Activated T-helper 1 cell treated with anti-CD3 and anti-CD28 coated beads, Interleukin-12 subunit alpha, Interleukin-12 subunit beta, Interleukin-2, Interleukin-4 antibody, amounts not matched to agents 30 ng/mL and 10 ng/mL and 1 ng/mL, durations not matched to agents 14 hours and 24 hours and 36 hours (primary cell): Measurements from ENCODE around the gene ZNF562. TPM values are rescaled to one million over a fixed set of nuclear protein-coding genes. Genes with fewer than 3 reads are reported as not detected.

Experiments
- DNase-seq: peaks from one replicate; pipeline ENCODE4 v3.0.0; 2021; ENCODE audit warnings: low spot score
- H3K27ac Mint-ChIP-seq: one replicate; pipeline ENCODE4 v1.8.0; 2021; ENCODE audit warnings: mild to moderate bottlenecking, mixed read lengths
- H3K27me3 Mint-ChIP-seq: one replicate; pipeline ENCODE4 v1.8.0; 2022; ENCODE audit warnings: mild to moderate bottlenecking, moderate library complexity, mixed read lengths; ENCODE audit not compliant: insufficient read depth
- H3K36me3 Mint-ChIP-seq: one replicate; pipeline ENCODE4 v1.8.0; 2021; ENCODE audit warnings: low read depth, mixed read lengths
- H3K4me1 Mint-ChIP-seq: one replicate; pipeline ENCODE4 v1.8.0; 2021; ENCODE audit warnings: low read depth, mixed read lengths
- H3K4me3 Mint-ChIP-seq: one replicate; pipeline ENCODE4 v1.8.0; 2021; ENCODE audit warnings: mild to moderate bottlenecking, moderate library complexity, mixed read lengths
- H3K9me3 Mint-ChIP-seq: one replicate; pipeline ENCODE4 v1.8.0; 2021; ENCODE audit warnings: mixed read lengths
- intact Hi-C: fragments of 100-400 bp; cut with micrococcal nuclease; formaldehyde crosslinking; loops from one replicate; pipeline ENCODE4 v1.15.1; 2024
- total RNA-seq: library from RNA; stranded (reverse); gene quantifications from 2 replicates; pipeline ENCODE4 v1.2.3, GENCODE V29; 2022

Gene ZNF562
- total RNA-seq, 1 donor from 2014 or later = 13.8 TPM

DNA sequence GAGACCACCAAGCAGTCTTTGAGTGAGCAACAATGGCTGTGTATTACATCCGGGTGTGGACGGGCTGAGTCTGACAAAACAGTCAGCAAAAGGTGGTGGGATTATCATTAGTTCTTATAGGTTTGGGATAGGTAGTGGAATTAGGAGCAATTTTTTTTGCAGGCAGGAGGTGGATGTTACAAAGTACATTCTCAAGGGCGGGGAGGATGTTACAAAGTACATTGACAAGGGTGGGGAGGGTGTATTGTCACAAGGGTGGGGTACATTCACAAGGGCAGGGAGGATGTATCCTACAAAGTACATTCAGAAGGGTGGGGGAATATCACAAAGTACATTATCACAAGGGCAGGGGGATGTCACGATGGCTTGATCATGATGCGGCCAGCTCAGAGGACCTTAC lies 38.9 kb downstream of the ZNF562 start:
- H3K27ac Mint-ChIP-seq = no peak overlapping the region
- intact Hi-C loops = no loop called here
- H3K9me3 Mint-ChIP-seq = peaks cover 9% of the 10 kb centered on the region
- H3K27me3 Mint-ChIP-seq = no peaks in the 10 kb centered on the region
- H3K4me1 Mint-ChIP-seq = no peaks in the 10 kb centered on the region
- no peak overlapping the region for H3K4me3 Mint-ChIP-seq
- DNase-seq = no peak
- peaks cover 21% of the 10 kb centered on the region for H3K36me3 Mint-ChIP-seq

DNA sequence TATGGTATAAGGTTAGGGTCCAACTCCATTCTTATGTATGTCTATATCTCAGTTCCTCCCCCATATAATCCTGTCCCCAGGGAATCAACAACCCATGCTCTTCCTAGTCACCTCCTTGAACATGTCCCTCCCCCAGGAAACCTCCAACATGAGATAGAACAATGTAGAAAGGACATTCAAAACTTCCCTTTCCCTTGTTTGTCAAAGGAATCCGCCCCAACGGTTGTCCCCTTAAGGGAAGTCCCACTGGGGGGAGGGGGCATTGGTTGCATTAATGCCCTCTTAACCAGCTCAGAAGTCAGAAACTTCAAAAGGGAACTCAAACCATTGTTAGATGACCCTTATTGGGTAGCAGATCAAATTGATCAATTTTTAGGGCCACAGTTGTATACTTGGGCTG lies 47.0 kb downstream of the ZNF562 start:
- DNase-seq = no peak
- intact Hi-C loops = loop anchor here (10.0 kb wide), 2 partner anchors 287 to 423 kb away; no protein-coding TSS in a partner anchor
- Mint-ChIP-seq H3K36me3 (peaks cover 10% of the 10 kb centered on the region), H3K27ac (no peak overlapping the region), H3K4me3 (no peak overlapping the region), H3K27me3 (no peaks in the 10 kb centered on the region), H3K4me1 (peaks cover 7% of the 10 kb centered on the region), H3K9me3 (no peaks in the 10 kb centered on the region)

DNA sequence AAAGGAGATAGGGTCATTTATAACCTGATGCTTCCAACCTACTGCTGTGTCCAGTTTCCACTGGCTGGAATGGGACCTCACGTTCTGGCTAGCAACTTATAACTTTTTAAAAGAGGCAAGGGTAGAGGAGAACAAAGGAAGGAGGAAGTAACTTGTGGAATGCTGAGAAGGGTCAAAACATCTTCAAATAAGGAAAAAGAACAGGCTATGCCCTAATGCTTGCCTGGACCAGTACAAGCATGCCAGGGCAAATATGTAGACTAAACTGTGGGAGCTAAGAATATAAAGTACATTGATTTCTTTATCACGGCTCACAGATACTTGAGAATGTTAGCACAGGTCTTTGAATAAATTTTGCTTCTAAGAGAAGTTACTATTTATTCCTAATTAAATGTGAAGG lies 52.4 kb downstream of the ZNF562 start:
- intact Hi-C loops = loop anchor here (5.0 to 10.0 kb wide), 3 partner anchors 85 to 418 kb away; partner anchors contain the start of gene ZNF426
- Mint-ChIP-seq H3K27me3 (no peaks in the 10 kb centered on the region), H3K4me3 (peak overlapping the region; percentile 51), H3K27ac (no peak overlapping the region), H3K9me3 (peaks cover 4% of the 10 kb centered on the region), H3K4me1 (peaks cover 28% of the 10 kb centered on the region), H3K36me3 (peaks cover 30% of the 10 kb centered on the region)
- no peak for DNase-seq

DNA sequence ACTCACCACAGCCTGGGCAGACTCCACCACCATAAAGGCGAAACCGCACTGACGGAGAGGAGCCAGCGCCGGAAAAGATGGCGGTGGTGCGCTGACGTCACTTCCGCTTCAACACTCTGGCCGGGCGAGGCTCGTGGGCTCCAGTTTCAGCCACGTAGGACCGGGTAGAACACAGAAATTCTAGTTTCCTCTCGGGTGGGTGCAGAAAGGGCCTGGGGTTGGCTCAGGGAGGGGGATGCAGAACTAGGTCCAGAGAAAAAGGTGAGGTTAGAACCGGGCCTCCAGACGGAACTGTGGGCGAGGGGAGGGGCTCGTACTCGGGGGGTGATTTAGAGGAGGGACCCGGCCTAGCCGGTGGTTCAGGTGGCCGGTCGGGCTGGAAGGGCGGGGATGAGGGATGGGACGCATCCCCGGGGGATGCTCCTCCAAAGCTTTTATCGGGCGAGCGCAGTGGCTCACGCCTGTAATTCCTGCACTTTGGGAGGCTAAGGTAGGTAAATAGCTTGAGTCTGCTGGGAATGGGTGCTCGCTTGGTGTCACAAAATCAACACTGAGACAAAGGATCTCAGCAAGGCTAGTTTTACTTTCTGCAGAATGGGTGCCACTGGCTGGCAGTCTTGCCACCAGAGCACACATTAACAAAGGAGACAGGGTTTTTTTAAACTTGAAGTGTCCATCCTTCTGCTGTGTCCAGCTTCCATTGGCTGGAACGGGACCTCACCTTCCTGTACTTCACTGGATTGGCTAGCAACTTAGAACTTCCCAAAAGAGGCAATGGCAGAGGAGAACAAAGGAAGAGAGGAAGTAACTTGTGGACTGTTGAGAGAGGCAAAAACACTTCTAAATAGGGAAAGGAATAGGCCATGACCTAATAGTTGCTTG lies 53.5 kb downstream of the ZNF562 start, which contains the start of gene ZNF561:
ZNF561 (minus strand) TSS at position 77 of the 882 bp plus-strand sequence. CDS start 1,776 bp downstream, outside the sequence.
- Mint-ChIP-seq H3K36me3 (peaks cover 37% of the 10 kb centered on the region), H3K4me3 (peak within 1 kb of the TSS; percentile 100), H3K27me3 (no peaks in the 10 kb centered on the region), H3K4me1 (peaks cover 28% of the 10 kb centered on the region), H3K27ac (peak within 1 kb of the TSS; percentile 99), H3K9me3 (peaks cover 4% of the 10 kb centered on the region)
- intact Hi-C loops = loop anchor here (1.0 to 10.0 kb wide), 13 partner anchors 37 to 485 kb away; partner anchors contain the start of genes FBXL12, ZNF121, ZNF266 and ZNF317
- DNase-seq = peak; percentile 80

DNA sequence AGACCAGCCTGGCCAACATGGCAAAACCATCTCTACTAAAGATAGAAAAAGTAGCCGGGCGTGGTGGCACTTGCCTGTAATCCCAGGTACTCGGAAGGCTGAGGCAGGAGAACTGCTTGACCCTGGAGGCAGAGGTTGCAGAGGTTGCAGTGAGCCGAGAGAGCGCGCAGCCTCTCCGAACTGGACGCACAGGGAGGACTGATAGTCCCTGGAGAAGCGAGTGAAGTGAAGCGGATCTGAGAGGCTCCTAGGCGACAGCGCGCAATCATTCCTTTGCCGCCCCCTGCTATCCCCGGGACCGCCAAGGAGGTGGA lies 54.1 kb downstream of the ZNF562 start:
- intact Hi-C loops = loop anchor here (1.0 to 10.0 kb wide), 13 partner anchors 36 to 484 kb away; partner anchors contain the start of genes FBXL12, ZNF121, ZNF266 and ZNF317
- peaks cover 41% of the 10 kb centered on the region for H3K36me3 Mint-ChIP-seq
- no peak for DNase-seq
- peak overlapping the region; percentile 100 for H3K4me3 Mint-ChIP-seq
- no peaks in the 10 kb centered on the region for H3K27me3 Mint-ChIP-seq
- H3K27ac Mint-ChIP-seq = peak overlapping the region; percentile 99
- H3K9me3 Mint-ChIP-seq = peaks cover 4% of the 10 kb centered on the region
- H3K4me1 Mint-ChIP-seq = peaks cover 25% of the 10 kb centered on the region

DNA sequence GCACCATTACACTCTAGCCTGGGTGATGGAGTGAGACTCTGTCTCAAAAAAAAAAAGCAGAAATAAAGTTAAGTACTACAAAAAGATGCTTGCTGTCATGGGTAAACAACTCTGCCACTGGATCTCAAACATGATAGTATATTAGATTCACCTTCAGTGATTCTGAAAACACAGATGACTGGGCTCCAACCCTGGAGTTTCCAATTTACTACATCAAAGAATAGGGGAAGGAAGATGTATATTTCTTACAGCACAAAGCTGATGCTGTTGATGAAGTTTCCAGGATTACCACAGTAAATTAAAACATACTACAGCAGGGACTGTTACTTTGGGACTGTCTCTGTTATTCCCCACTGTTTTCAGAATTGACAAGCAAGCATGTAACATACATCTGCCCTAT lies 59.1 kb downstream of the ZNF562 start:
- Mint-ChIP-seq H3K4me1 (peaks cover 10% of the 10 kb centered on the region), H3K27ac (no peak overlapping the region), H3K36me3 (peaks cover 75% of the 10 kb centered on the region), H3K4me3 (no peak overlapping the region), H3K27me3 (no peaks in the 10 kb centered on the region), H3K9me3 (peaks cover 23% of the 10 kb centered on the region)
- no peak for DNase-seq
- intact Hi-C loops = no loop called here

DNA sequence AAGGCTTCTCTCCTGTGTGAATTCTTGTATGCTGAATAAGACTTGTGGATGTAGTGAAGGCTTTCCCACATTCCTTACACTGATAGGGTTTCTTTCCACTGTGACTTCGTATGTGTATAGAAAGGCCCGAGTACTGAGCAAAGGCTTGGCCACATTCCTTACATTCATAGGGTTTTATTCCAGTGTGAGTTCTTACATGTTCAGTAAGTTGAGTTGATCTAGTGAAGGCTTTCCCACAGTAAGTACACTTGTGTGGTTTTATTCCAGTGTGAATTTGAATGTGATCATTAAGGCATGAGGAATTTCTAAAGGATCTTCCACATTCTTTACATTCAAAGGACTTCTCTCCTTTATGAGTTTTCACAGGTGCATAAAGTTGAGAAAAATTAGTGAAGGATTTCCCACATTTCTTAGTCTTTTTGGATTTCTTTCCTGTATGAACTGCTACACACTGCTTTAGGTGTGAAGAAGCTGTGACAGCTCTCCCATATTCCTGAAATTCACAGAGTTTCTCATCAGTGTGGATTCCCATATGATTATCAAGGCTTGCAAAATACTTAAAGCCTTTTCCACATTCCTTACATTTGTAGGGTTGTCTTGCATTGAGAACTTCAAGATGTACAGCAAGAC lies 64.3 kb downstream of the ZNF562 start:
- Mint-ChIP-seq H3K27ac (no peak overlapping the region), H3K36me3 (peaks cover 69% of the 10 kb centered on the region), H3K9me3 (peaks cover 59% of the 10 kb centered on the region), H3K4me1 (no peaks in the 10 kb centered on the region), H3K4me3 (no peak overlapping the region), H3K27me3 (no peaks in the 10 kb centered on the region)
- intact Hi-C loops = no loop called here
- no peak for DNase-seq

DNA sequence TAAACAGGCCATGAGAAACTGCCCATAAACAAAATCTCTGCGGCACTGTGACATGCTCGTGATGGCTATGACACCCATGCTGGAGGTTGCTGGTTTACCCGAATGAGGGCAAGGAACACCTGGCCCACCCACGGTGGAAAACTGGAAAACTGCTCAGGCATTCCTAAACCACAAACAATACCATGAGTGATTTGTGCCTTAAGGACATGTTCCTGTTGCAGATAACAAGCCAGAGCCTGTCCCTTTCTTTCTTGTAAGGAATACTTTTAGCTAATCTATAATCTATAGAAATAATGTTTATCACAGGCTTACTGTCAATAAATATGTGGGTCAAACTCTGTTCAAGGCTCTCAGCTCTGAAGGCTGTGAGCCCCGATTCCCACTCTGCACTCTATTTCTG lies 66.0 kb downstream of the ZNF562 start:
- no peaks in the 10 kb centered on the region for H3K27me3 Mint-ChIP-seq
- H3K4me3 Mint-ChIP-seq = no peak overlapping the region
- intact Hi-C loops = no loop called here
- H3K27ac Mint-ChIP-seq = no peak overlapping the region
- H3K4me1 Mint-ChIP-seq = no peaks in the 10 kb centered on the region
- DNase-seq = no peak
- peaks cover 59% of the 10 kb centered on the region for H3K9me3 Mint-ChIP-seq
- H3K36me3 Mint-ChIP-seq = peaks cover 58% of the 10 kb centered on the region

DNA sequence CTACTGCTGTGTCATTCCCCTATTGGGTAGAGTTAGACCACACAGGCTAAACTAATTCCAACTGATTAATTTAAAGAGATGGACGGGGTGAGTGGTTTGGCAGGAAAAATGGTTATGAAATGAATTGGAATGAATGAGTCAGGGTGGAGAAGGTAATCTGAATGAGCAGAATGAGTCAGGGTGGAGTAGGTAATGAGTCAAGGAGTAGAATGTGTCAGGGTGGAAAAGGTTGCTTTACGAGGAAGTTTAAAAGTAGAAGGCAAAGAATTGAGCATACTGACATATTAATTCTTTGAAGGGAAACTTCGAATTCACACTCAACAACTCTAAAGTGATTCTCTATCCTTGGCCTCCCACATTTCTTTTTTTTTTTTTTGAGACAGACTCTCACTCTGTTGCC lies 77.9 kb downstream of the ZNF562 start:
- Mint-ChIP-seq H3K9me3 (peaks cover 35% of the 10 kb centered on the region), H3K4me3 (no peak overlapping the region), H3K36me3 (no peaks in the 10 kb centered on the region), H3K27me3 (no peaks in the 10 kb centered on the region), H3K27ac (no peak overlapping the region), H3K4me1 (no peaks in the 10 kb centered on the region)
- intact Hi-C loops = no loop called here
- DNase-seq = no peak

Other genes starting within 250 kb of the ZNF562 start
- 25.3 and 28.2 TPM in 2 replicates for gene ZNF266, start 239.5 kb downstream of the ZNF562 start, total RNA-seq
- gene ZNF560, start 176.5 kb downstream of the ZNF562 start, total RNA-seq = not detected in 2 replicates
- 10.2 and 10.3 TPM in 2 replicates for gene ZNF426, start 136.5 kb downstream of the ZNF562 start, total RNA-seq
- gene ZNF121, start 90.6 kb downstream of the ZNF562 start, total RNA-seq = 63.4 and 64.8 TPM in 2 replicates
- 33.2 and 36.7 TPM in 2 replicates for gene ZNF561, start 53.9 kb downstream of the ZNF562 start, total RNA-seq
- 2.3 and 2.4 TPM in 2 replicates for gene ZNF846, start 93.6 kb upstream of the ZNF562 start, total RNA-seq
- gene FBXL12, start 144.0 kb upstream of the ZNF562 start, total RNA-seq = 19.4 and 20.7 TPM in 2 replicates
- gene UBL5, start 152.8 kb upstream of the ZNF562 start, total RNA-seq = 338 and 351 TPM in 2 replicates
- gene PIN1, start 160.2 kb upstream of the ZNF562 start, total RNA-seq = 86.4 and 87.3 TPM in 2 replicates